Parathyroid adenoma (tissue), 2 donors: ENCODE measurements around the gene ARHGEF28.

Source experiments
- H2AFZ ChIP-seq: fragments of 300-600 bp; sonication (generic); one replicate; pipeline ENCODE4 v1.7.0; 2017; ENCODE audit warnings: antibody characterized with exemption, mild to moderate bottlenecking
- H3K27ac ChIP-seq: fragments of 300-600 bp; sonication (generic); one replicate; pipeline ENCODE4 v1.7.0; 2017
- H3K27me3 ChIP-seq: fragments of 300-600 bp; sonication (generic); one replicate; pipeline ENCODE4 v1.7.0; 2017; ENCODE audit warnings: low read length; ENCODE audit not compliant: control insufficient read depth, insufficient read depth
- H3K36me3 ChIP-seq: fragments of 300-600 bp; sonication (generic); one replicate; pipeline ENCODE4 v1.7.0; 2017; ENCODE audit warnings: low read length; ENCODE audit not compliant: control insufficient read depth, insufficient read depth
- H3K4me1 ChIP-seq: fragments of 300-600 bp; sonication (generic); one replicate; pipeline ENCODE4 v1.7.0; 2017; ENCODE audit warnings: control low read depth
- H3K4me2 ChIP-seq: fragments of 300-600 bp; sonication (generic); one replicate; pipeline ENCODE4 v1.7.0; 2017; ENCODE audit warnings: low read length
- H3K4me3 ChIP-seq: fragments of 300-600 bp; sonication (generic); one replicate; pipeline ENCODE4 v1.7.0; 2017; ENCODE audit warnings: low read depth, low read length
- H3K79me2 ChIP-seq: fragments of 300-600 bp; sonication (generic); one replicate; pipeline ENCODE4 v1.7.0; 2017; ENCODE audit warnings: control low read depth
- H3K9ac ChIP-seq: fragments of 300-600 bp; sonication (generic); one replicate; pipeline ENCODE4 v1.7.0; 2017; ENCODE audit warnings: mild to moderate bottlenecking
- H3K9me3 ChIP-seq: fragments of 300-600 bp; sonication (generic); one replicate; pipeline ENCODE4 v1.7.0; 2017; ENCODE audit warnings: low read length; ENCODE audit not compliant: control insufficient read depth
- TF ChIP-seq, protein P1 (sequence below): fragments of 300-600 bp; sonication (generic); IDR thresholded peaks from one replicate; pipeline ENCODE4 v1.7.0; 2017; ENCODE audit warnings: antibody characterized with exemption, mild to moderate bottlenecking
- donor health status: primary hyperparathyroidism.

The ARHGEF28 gene

GRCh38 chr5:73805449-73805848 lies 179.5 kb downstream of the ARHGEF28 start:
- no peaks in the 10 kb centered on the region for H3K27me3 ChIP-seq
- H3K4me2 ChIP-seq, result no peak overlapping the region
- TF ChIP-seq, protein P1, sequence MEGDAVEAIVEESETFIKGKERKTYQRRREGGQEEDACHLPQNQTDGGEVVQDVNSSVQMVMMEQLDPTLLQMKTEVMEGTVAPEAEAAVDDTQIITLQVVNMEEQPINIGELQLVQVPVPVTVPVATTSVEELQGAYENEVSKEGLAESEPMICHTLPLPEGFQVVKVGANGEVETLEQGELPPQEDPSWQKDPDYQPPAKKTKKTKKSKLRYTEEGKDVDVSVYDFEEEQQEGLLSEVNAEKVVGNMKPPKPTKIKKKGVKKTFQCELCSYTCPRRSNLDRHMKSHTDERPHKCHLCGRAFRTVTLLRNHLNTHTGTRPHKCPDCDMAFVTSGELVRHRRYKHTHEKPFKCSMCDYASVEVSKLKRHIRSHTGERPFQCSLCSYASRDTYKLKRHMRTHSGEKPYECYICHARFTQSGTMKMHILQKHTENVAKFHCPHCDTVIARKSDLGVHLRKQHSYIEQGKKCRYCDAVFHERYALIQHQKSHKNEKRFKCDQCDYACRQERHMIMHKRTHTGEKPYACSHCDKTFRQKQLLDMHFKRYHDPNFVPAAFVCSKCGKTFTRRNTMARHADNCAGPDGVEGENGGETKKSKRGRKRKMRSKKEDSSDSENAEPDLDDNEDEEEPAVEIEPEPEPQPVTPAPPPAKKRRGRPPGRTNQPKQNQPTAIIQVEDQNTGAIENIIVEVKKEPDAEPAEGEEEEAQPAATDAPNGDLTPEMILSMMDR, result no peak
- H3K79me2 ChIP-seq, result no peaks in the 10 kb centered on the region
- no peak overlapping the region for H3K4me3 ChIP-seq
- no peak overlapping the region for H2AFZ ChIP-seq
- no peak overlapping the region for H3K9ac ChIP-seq
- H3K9me3 ChIP-seq, result no peaks in the 10 kb centered on the region
- no peaks in the 10 kb centered on the region for H3K4me1 ChIP-seq
- no peaks in the 10 kb centered on the region for H3K36me3 ChIP-seq
- no peak overlapping the region for H3K27ac ChIP-seq

GRCh38 chr5:73808911-73809310 lies 182.9 kb downstream of the ARHGEF28 start:
- Histone ChIP-seq H3K27me3 (no peaks in the 10 kb centered on the region), H3K27ac (no peak overlapping the region), H3K36me3 (no peaks in the 10 kb centered on the region), H2AFZ (no peak overlapping the region), H3K9ac (no peak overlapping the region), H3K79me2 (no peaks in the 10 kb centered on the region), H3K4me3 (no peak overlapping the region), H3K4me1 (no peaks in the 10 kb centered on the region), H3K4me2 (no peak overlapping the region), H3K9me3 (no peaks in the 10 kb centered on the region)
- TF ChIP-seq, protein P1, result no peak

- H3K9ac ChIP-seq, result no peak overlapping the region
- TF ChIP-seq, protein P1, result no peak
- H3K79me2 ChIP-seq, result no peaks in the 10 kb centered on the region
- no peak overlapping the region for H2AFZ ChIP-seq
- no peaks in the 10 kb centered on the region for H3K36me3 ChIP-seq
- no peak overlapping the region for H3K4me3 ChIP-seq
- H3K4me1 ChIP-seq, result no peaks in the 10 kb centered on the region
- H3K27ac ChIP-seq, result no peak overlapping the region
- H3K9me3 ChIP-seq, result no peaks in the 10 kb centered on the region
- no peak overlapping the region for H3K4me2 ChIP-seq
- H3K27me3 ChIP-seq, result no peaks in the 10 kb centered on the region
Observed at GRCh38 chr5:73810429-73810828, 184.4 kb downstream of the ARHGEF28 start.

GRCh38 chr5:73812457-73812856 lies 186.5 kb downstream of the ARHGEF28 start:
- no peak overlapping the region for H3K4me3 ChIP-seq
- no peaks in the 10 kb centered on the region for H3K4me1 ChIP-seq

More at GRCh38 chr5:73812457-73812856, 186.5 kb downstream of the ARHGEF28 start:
- Histone ChIP-seq H2AFZ (no peak overlapping the region), H3K27ac (no peak overlapping the region), H3K9me3 (no peaks in the 10 kb centered on the region), H3K79me2 (no peaks in the 10 kb centered on the region), H3K4me2 (no peak overlapping the region), H3K9ac (no peak overlapping the region), H3K27me3 (no peaks in the 10 kb centered on the region), H3K36me3 (no peaks in the 10 kb centered on the region)
- TF ChIP-seq, protein P1, result no peak
